ENCODE measurements around the gene ING1. TPM values are rescaled to one million over a fixed set of nuclear protein-coding genes. Genes with fewer than 3 reads are reported as not detected.

Gene ING1
- total RNA-seq, 3 donors from 2014 or later = 21.0 to 26.1 (median 26.1) TPM

GRCh38 chr13:110681868-110682550, 31.5 kb upstream of the ING1 start:
- TF ChIP-seq POLR2A (IDR thresholded peaks at IDR 0.05) (no peak), CTCF (IDR thresholded peaks at IDR 0.05) (no peak), POLR2AphosphoS5 (IDR thresholded peaks at IDR 0.05) (no peak)
- Histone ChIP-seq H3K27ac (no peak overlapping the region), H3K36me3 (no peaks in the 10 kb centered on the region), H3K27me3 (no peaks in the 10 kb centered on the region), H3K9me3 (no peaks in the 10 kb centered on the region), H3K4me3 (no peak overlapping the region), H3K4me1 (no peaks in the 10 kb centered on the region)
- intact Hi-C loops (cut with DNase I; ENCODE audit: low total_unique reads) = no loop called here
- DNase-seq (ENCODE audit: low spot score in 2 of 2) = no peak

- H3K27ac ChIP-seq = no peak overlapping the region
- no peak for DNase-seq (ENCODE audit: low spot score in 2 of 2)
- intact Hi-C loops (cut with DNase I; ENCODE audit: low total_unique reads) = no loop called here
Measured at GRCh38 chr13:110682746-110683145, 30.8 kb upstream of the ING1 start.

GRCh38 chr13:110683203-110683883, 30.2 kb upstream of the ING1 start:
- intact Hi-C loops (cut with DNase I; ENCODE audit: low total_unique reads) = no loop called here
- Histone ChIP-seq H3K9me3 (no peaks in the 10 kb centered on the region), H3K27ac (no peak overlapping the region), H3K4me3 (no peak overlapping the region), H3K36me3 (no peaks in the 10 kb centered on the region), H3K4me1 (no peaks in the 10 kb centered on the region), H3K27me3 (no peaks in the 10 kb centered on the region)
- DNase-seq (ENCODE audit: low spot score in 2 of 2) = no peak
- TF ChIP-seq POLR2AphosphoS5 (IDR thresholded peaks at IDR 0.05) (no peak), POLR2A (IDR thresholded peaks at IDR 0.05) (no peak), CTCF (IDR thresholded peaks at IDR 0.05) (peak in 1 of 3 donors; percentile 28)

More at GRCh38 chr13:110682746-110683145, 30.8 kb upstream of the ING1 start:
- H3K4me1 ChIP-seq = no peaks in the 10 kb centered on the region
- TF ChIP-seq CTCF (IDR thresholded peaks at IDR 0.05) = no peak
- TF ChIP-seq POLR2AphosphoS5 (IDR thresholded peaks at IDR 0.05) = no peak
- TF ChIP-seq POLR2A (IDR thresholded peaks at IDR 0.05) = no peak
- H3K36me3 ChIP-seq = no peaks in the 10 kb centered on the region
- H3K27me3 ChIP-seq = no peaks in the 10 kb centered on the region
- no peaks in the 10 kb centered on the region for H3K9me3 ChIP-seq
- no peak overlapping the region for H3K4me3 ChIP-seq

- no peak overlapping the region for H3K27ac ChIP-seq
- no peak for DNase-seq (ENCODE audit: low spot score in 2 of 2)
- no peaks in the 10 kb centered on the region for H3K36me3 ChIP-seq
- intact Hi-C loops (cut with DNase I; ENCODE audit: low total_unique reads) = no loop called here
- H3K4me3 ChIP-seq = no peak overlapping the region
- no peak for TF ChIP-seq POLR2AphosphoS5 (IDR thresholded peaks at IDR 0.05)
- no peak for TF ChIP-seq POLR2A (IDR thresholded peaks at IDR 0.05)
- TF ChIP-seq CTCF (IDR thresholded peaks at IDR 0.05) = no peak
- H3K27me3 ChIP-seq = no peaks in the 10 kb centered on the region
- H3K9me3 ChIP-seq = no peaks in the 10 kb centered on the region
- no peaks in the 10 kb centered on the region for H3K4me1 ChIP-seq
Measured at GRCh38 chr13:110683921-110684320, 29.6 kb upstream of the ING1 start.

- H3K27ac ChIP-seq = no peak overlapping the region
- TF ChIP-seq POLR2A (IDR thresholded peaks at IDR 0.05) (no peak), CTCF (IDR thresholded peaks at IDR 0.05) (no peak), POLR2AphosphoS5 (IDR thresholded peaks at IDR 0.05) (no peak)
- no peak for DNase-seq (ENCODE audit: low spot score in 2 of 2)
- no peaks in the 10 kb centered on the region for H3K27me3 ChIP-seq
- no peaks in the 10 kb centered on the region for H3K36me3 ChIP-seq
- intact Hi-C loops (cut with DNase I; ENCODE audit: low total_unique reads) = no loop called here
- H3K4me1 ChIP-seq = no peaks in the 10 kb centered on the region
- no peaks in the 10 kb centered on the region for H3K9me3 ChIP-seq
- no peak overlapping the region for H3K4me3 ChIP-seq
Measured at GRCh38 chr13:110684388-110685056, 29.0 kb upstream of the ING1 start.

Data from breast epithelium (tissue), 4 donors.